Activated CD4-positive, alpha-beta T cell treated with anti-CD3 and anti-CD28 coated beads, Interleukin-2, amount 50 U/mL, for 48 hours (primary cell): ENCODE results near the gene SLC25A44.
A peak's percentile ranks its signal among the peaks of the same experiment; 100 is the strongest.

ENCODE experiments used
- DNase-seq, 2 experiments: peaks; one replicate each; pipeline ENCODE4 v3.0.0-alpha.2; 2020

SLC25A44 gene

DNA sequence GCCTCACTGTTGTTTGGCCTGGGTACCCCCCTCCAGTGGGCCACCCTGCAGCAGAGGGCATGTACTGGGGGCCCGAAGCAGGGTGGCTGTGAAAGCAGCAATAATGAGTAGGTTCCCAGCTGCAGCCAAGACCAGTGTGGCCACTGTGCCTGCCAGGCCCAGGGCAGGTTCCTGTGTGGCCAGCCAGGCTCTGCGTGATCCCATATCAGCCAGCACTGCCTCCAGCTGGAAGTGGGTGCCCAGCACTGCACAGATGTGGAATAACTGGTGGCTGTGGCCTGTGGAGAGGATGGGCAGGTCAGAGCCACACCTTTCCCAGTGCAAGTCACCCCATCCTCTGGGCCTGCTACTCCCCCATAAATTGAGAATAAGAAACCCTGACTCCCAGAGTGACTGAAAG lies 50.2 kb downstream of the SLC25A44 start:
- DNase-seq = no peak

GRCh38 chr1:156244712-156245111 lies 50.8 kb downstream of the SLC25A44 start:
- DNase-seq = no peak

DNA sequence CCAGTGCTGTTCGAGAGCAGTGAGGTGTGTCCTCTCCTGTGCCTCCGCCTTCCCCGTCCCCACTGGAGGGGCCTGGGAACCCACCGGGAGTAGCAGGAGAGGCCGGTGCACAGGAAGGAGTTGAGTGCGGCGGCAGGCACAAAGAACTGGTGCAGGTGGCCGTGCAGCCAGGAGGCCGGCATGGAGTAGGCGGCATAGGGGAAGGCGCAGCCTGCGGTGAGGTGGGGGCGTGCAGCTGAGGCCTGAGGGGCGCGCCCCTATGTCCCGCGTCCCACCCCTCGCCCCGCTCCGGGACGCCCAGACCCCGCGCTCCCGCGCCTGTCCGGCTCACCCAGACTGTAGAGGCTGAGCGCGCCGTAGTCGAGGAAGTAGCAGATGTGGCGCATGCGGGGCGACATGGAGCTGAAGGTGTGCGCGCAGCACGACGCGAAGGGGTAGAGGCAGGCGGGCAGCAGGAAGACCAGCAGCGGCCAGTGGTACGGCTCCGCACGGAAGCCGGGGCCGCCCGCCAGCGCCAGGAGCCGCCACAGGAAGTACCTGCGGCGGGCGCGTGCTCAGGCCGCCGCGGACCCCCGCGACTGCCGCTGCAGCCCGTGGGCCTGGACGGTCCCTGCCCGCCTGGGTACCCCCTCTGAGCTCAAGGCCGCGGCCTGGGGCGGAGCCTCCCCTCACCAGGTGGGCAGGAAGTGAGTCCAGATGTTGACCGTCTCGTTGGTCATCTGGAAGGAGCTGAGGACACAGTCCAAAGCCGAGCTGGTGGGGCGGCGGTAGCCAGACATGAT lies 51.7 kb downstream of the SLC25A44 start:
- DNase-seq = peak; percentile 37 to 47

GRCh38 chr1:156246241-156246780 lies 52.4 kb downstream of the SLC25A44 start:
- no peak for DNase-seq

DNA sequence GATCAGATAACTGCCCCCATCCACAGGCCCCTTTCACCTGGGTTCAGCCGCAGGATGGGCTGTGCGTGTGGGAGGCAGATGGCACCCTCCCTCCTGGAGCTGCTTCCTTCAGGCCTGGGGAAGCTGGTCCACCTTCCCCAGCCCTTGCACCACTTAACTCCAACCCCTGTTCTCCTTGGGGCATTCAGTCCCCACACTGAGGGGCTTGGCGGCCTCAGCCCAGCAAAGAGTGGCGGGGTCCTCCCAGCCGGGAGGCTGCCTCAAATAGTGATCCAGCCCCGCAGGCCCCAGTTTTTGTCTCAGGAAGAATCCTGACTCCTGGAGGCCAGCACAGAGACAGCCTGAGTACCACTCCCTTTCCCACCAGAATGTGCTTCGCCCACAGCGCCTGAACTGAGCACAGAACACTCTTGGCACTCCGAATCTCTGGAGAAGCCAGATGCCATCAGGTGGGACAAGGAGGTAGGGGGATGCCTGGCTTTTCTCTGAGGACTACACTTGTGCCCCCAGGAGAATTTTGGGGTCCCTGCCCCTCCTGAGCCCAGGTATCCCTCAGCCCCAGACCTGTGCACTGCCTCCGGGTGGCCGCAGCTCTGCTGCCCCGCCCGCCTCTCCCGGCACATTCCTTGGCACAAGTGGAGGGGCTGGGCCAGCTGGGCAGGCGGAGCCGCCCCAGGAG lies 53.0 kb downstream of the SLC25A44 start:
- DNase-seq = no peak

DNA sequence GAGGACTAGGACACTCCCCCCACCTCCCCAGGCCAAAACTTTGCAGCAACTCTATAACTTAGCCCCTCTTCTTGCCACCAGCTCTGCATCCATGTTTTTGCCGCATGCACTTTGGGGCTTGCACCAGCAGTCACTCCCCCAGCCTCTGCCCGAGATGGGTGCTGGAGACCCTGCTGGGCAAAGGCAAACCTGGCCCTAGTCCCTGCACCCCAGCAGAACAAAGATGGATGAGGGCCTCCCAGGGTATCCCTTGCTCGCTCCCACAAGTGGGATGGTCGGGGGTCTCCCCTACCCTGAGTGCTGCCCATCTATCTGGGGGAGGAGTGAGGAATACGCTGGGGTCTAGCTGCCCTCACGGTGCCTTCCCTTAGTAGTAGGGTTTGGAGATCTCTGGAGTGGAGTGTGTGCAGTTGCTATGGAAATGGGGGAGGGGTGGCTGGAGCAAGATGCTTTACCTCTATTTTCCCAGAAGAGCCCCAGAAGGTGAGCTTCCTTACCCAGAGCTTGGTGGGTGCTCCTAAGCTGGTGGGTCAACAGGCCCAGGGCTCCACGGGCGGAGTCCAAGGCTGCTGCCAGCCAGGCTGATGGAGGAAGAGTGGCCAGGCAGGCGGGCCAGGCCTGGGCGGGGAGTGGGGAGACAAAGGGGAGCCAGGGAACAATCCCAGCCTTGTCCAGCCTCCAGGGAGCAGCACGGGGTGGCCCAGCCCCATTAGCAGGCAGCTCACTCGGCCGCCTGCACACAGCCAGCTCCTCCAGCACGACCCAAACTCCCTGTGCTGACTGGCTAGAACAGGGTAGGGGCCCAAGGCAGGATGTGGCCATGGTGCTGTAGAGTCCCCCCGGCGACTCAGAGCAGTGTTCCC lies 53.8 kb downstream of the SLC25A44 start, which contains the start of gene PAQR6:
Gene PAQR6, minus strand, starts transcription at position 597 of the 863 bp plus-strand sequence. CDS start 1,325 bp downstream, outside the sequence.
- no peak for DNase-seq

DNA sequence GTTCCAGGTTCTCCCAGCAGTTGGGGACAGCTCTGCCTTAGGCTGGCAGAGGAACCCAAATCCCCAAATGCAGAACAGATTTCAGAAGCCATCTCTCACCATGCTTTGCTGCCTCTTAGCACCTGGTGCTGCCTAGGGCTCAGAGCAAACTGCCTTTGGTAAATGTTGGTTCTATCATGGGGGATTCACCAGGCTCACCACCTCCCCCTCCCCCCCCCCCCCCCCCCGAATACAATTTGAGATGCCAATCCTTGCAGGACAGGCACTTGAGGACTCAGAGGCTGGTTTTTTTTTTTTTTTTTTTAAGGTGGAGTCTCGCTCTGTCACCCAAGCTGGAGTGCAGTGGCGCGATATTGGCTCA lies 54.4 kb downstream of the SLC25A44 start:
- no peak for DNase-seq

- no peak for DNase-seq
Measured at GRCh38 chr1:156249593-156249992, 55.7 kb downstream of the SLC25A44 start.

GRCh38 chr1:156251527-156251926 lies 57.6 kb downstream of the SLC25A44 start:
- DNase-seq = no peak

DNA sequence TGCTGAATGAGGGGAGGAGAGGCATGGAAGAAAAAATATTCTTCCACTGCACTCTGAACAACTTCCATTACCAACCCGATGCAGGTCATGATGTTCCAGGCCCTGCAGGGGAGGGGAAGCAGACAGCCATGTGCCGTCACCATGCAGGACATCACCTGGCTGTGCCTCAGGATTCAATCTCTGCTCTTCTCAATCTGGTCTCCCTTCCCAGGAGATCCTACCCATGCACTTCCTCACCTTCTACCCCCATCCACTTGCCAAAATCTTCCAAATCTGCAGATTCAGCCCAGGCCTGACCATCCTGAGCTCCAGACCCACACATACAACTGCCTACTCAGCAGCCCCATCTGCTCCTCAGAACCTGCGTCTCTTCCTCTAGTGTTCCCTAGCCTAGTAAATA lies 59.7 kb downstream of the SLC25A44 start:
- no peak for DNase-seq

- no peak for DNase-seq
Measured at GRCh38 chr1:156257711-156258110, 63.8 kb downstream of the SLC25A44 start.

- DNase-seq = no peak
Measured at GRCh38 chr1:156258859-156259258, 65.0 kb downstream of the SLC25A44 start.

- DNase-seq = no peak
Measured at GRCh38 chr1:156259805-156260204, 65.9 kb downstream of the SLC25A44 start.

DNA sequence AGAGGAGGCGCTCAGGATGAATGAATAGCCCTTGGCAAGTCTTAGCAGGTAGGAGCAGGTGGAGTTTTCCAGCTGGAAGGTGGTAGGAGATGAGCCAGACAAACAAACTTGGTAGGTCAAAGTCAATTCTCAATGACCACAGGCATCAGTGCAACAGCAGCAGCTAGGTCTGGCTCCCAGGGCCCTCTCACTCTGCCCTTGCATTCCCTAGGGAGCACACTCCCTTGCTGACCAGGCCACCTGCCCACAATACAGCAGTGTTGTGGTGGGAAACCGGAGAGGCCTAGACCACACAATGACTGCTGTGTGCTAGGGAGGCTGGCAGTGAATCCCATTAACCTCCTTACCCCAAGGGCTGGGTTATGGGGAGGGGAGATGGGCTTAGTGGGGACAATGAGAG lies 67.0 kb downstream of the SLC25A44 start:
- no peak for DNase-seq
